Retinal pigment epithelial cell (primary cell): ENCODE results near the gene ARHGDIG.

ENCODE experiments used
- DNase-seq: peaks from one replicate; pipeline ENCODE4 v3.0.0-alpha.2; 2010; ENCODE audit warnings: low read depth
- H3K4me3 ChIP-seq: 2 replicates; pipeline ENCODE4 v1.5.1; 2011; ENCODE audit warnings: mild to moderate bottlenecking, low read length, control low read depth, moderate library complexity
- CTCF ChIP-seq: conservative IDR thresholded peaks from 2 replicates; pipeline ENCODE4 v1.5.1; 2011; ENCODE audit warnings: low read depth, low read length, control low read depth, inconsistent platforms

ARHGDIG gene

GRCh38 chr16:287298-287811 is 7.0 kb downstream of the ARHGDIG start:
- no peak for TF ChIP-seq CTCF
- DNase-seq, result no peak
- H3K4me3 ChIP-seq, result no peak overlapping the region

- TF ChIP-seq CTCF, result no peak
- DNase-seq, result no peak
- H3K4me3 ChIP-seq, result no peak overlapping the region
These were observed 7.9 kb downstream of the ARHGDIG start for GRCh38 chr16:287981-288920.

- no peak overlapping the region for H3K4me3 ChIP-seq
- DNase-seq, result no peak
These were observed 9.1 kb downstream of the ARHGDIG start for GRCh38 chr16:289395-289997.

GRCh38 chr16:290015-290680 is 9.8 kb downstream of the ARHGDIG start:
- H3K4me3 ChIP-seq, result no peak overlapping the region
- TF ChIP-seq CTCF, result no peak
- no peak for DNase-seq

More at GRCh38 chr16:289395-289997, 9.1 kb downstream of the ARHGDIG start:
- no peak for TF ChIP-seq CTCF

- TF ChIP-seq CTCF, result no peak
- no peak overlapping the region for H3K4me3 ChIP-seq
- no peak for DNase-seq
These were observed 10.5 kb downstream of the ARHGDIG start for GRCh38 chr16:290681-291405.

- H3K4me3 ChIP-seq, result no peak overlapping the region
- no peak for DNase-seq
- TF ChIP-seq CTCF, result no peak
These were observed 11.1 kb downstream of the ARHGDIG start for GRCh38 chr16:291539-291938.
